Osteoblast (primary cell): ENCODE measurements around the gene LRRC56. TPM values are rescaled to one million over a fixed set of nuclear protein-coding genes. Genes with fewer than 3 reads are reported as not detected.
"Not testable (repeated sequence)": the region's sequence is repeated elsewhere in the genome, so short reads cannot be mapped to it uniquely, and the experiment has no call there.

ENCODE experiments used
- DNase-seq: peaks from one replicate; pipeline ENCODE4 v3.0.0; 2011; ENCODE audit warnings: low spot score, mixed read lengths; ENCODE audit not compliant: insufficient read length; ENCODE audit errors: missing footprints
- H2AFZ ChIP-seq: 2 replicates; pipeline ENCODE4 v1.6.0; 2011; ENCODE audit warnings: mild to moderate bottlenecking, low read length
- H3K27ac ChIP-seq: 2 replicates; pipeline ENCODE4 v1.5.1; 2011; ENCODE audit warnings: mild to moderate bottlenecking, low read depth, low read length, moderate library complexity
- H3K27me3 ChIP-seq: 2 replicates; pipeline ENCODE4 v1.6.0; 2012; ENCODE audit warnings: mild to moderate bottlenecking, control low read depth, inconsistent platforms, low read length, moderate library complexity; ENCODE audit not compliant: insufficient read depth
- H3K36me3 ChIP-seq: 2 replicates; pipeline ENCODE4 v1.5.1; 2011; ENCODE audit warnings: mild to moderate bottlenecking, low read length, control low read depth, moderate library complexity; ENCODE audit not compliant: insufficient read depth
- H3K4me1 ChIP-seq: 2 replicates; pipeline ENCODE4 v1.5.1; 2011; ENCODE audit warnings: mild to moderate bottlenecking, low read length, control low read depth, moderate library complexity; ENCODE audit not compliant: insufficient read depth
- H3K4me2 ChIP-seq: 2 replicates; pipeline ENCODE4 v1.6.0; 2011; ENCODE audit warnings: mild to moderate bottlenecking, low read length; ENCODE audit not compliant: insufficient read depth
- H3K4me3 ChIP-seq: fragments of 200-600 bp; sonication (generic); 3 replicates; pipeline ENCODE4 v1.5.1; 2012; ENCODE audit warnings: mild to moderate bottlenecking, low read length, inconsistent platforms; ENCODE audit not compliant: insufficient read depth
- H3K79me2 ChIP-seq: 2 replicates; pipeline ENCODE4 v1.6.0; 2012; ENCODE audit warnings: mild to moderate bottlenecking, low read length, control low read depth, inconsistent platforms; ENCODE audit not compliant: insufficient read depth
- H3K9me3 ChIP-seq: 2 replicates; pipeline ENCODE4 v1.5.1; 2011; ENCODE audit warnings: low read depth, low read length, control low read depth
- H4K20me1 ChIP-seq: 2 replicates; pipeline ENCODE4 v1.6.0; 2012; ENCODE audit warnings: mild to moderate bottlenecking, low read length, control low read depth; ENCODE audit not compliant: insufficient read depth
- total RNA-seq: library from RNA; depleted of rRNA; stranded (reverse); fragments of >200 nt; gene quantifications from 2 replicates; pipeline ENCODE4 v1.2.3, GENCODE V29; 2012
- TF ChIP-seq, protein P1 (sequence below): IDR thresholded peaks from 2 replicates; pipeline ENCODE4 v1.5.1; 2011; ENCODE audit warnings: mild to moderate bottlenecking, low read depth, low read length, moderate library complexity; ENCODE audit errors: extremely low read depth

The LRRC56 gene
- total RNA-seq, 1 donor = 1.1 TPM

DNA sequence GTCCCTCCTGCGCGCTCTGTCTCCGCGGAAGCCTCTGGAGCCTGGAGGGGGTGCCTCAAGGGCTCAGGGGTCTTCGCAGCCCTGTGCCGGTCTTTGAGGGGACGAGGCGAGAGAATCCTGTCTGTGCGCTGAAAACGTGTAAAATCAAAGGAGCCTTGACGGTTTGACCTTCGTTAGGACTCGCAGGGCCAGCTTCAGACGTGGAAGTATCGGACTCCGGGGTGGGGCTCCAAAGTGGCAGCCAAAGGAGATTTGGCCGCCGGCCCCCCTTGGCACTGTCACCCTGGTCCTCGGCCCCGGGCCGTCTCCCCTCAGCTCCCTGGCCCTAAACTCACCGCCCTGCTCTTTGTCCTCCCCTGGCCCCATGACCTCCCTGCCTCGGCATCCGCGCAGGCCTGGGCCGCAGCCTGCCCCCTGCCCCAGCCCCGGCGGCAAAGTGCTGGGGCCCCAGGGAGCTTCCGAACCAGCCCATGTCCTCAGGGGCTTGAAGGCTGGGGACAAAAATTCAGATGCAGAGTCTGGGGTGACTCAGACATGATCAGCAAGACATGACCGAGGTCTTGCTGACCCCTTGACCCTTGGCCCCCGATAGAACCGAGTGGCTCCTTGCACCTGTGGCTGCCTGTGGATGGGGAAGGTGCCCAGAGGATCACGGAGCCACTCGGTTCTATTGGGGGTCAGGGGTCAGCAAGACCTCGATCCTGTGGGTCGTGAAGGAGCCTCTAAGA, 32.0 kb downstream of the LRRC56 start:
- H3K36me3 ChIP-seq = no peaks in the 10 kb centered on the region
- no peak overlapping the region for H3K27ac ChIP-seq
- peak overlapping the region; percentile 67 for H3K4me2 ChIP-seq
- H4K20me1 ChIP-seq = peaks cover 2% of the 10 kb centered on the region
- H3K27me3 ChIP-seq = peaks cover 14% of the 10 kb centered on the region
- no peaks in the 10 kb centered on the region for H3K79me2 ChIP-seq
- H3K4me3 ChIP-seq = peak overlapping the region; percentile 59
- TF ChIP-seq, protein P1, sequence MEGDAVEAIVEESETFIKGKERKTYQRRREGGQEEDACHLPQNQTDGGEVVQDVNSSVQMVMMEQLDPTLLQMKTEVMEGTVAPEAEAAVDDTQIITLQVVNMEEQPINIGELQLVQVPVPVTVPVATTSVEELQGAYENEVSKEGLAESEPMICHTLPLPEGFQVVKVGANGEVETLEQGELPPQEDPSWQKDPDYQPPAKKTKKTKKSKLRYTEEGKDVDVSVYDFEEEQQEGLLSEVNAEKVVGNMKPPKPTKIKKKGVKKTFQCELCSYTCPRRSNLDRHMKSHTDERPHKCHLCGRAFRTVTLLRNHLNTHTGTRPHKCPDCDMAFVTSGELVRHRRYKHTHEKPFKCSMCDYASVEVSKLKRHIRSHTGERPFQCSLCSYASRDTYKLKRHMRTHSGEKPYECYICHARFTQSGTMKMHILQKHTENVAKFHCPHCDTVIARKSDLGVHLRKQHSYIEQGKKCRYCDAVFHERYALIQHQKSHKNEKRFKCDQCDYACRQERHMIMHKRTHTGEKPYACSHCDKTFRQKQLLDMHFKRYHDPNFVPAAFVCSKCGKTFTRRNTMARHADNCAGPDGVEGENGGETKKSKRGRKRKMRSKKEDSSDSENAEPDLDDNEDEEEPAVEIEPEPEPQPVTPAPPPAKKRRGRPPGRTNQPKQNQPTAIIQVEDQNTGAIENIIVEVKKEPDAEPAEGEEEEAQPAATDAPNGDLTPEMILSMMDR = no peak
- H3K4me1 ChIP-seq = peaks cover 2% of the 10 kb centered on the region
- peak overlapping the region; percentile 56 for H2AFZ ChIP-seq
- DNase-seq = no peak
- H3K9me3 ChIP-seq = no peaks in the 10 kb centered on the region

DNA sequence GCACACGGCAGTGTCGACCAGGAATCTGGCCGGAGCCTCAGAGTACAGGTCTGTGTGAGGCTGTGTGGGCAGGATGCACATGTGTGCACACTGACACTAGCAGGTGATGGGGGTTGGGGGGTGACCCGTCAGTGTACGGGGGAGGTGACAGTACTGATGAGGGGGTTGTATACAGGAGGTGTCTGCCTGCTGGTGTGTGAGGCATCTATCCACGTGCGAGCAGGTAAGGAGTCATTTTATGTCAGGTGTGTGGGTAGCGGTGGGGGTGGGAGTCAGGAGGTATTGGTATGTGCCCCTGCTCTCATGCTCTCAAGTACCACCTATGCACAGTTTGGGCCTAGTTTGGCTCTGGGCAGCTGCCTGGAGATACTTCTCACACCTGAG, 34.5 kb downstream of the LRRC56 start:
- Histone ChIP-seq H2AFZ (no peak overlapping the region), H4K20me1 (peaks cover 2% of the 10 kb centered on the region), H3K9me3 (no peaks in the 10 kb centered on the region), H3K79me2 (peaks cover under 1% of the 10 kb centered on the region), H3K4me1 (peaks cover 2% of the 10 kb centered on the region), H3K4me2 (no peak overlapping the region), H3K27ac (no peak overlapping the region), H3K27me3 (peaks cover 20% of the 10 kb centered on the region), H3K4me3 (no peak overlapping the region), H3K36me3 (no peaks in the 10 kb centered on the region)
- TF ChIP-seq, protein P1 = no peak
- no peak for DNase-seq

DNA sequence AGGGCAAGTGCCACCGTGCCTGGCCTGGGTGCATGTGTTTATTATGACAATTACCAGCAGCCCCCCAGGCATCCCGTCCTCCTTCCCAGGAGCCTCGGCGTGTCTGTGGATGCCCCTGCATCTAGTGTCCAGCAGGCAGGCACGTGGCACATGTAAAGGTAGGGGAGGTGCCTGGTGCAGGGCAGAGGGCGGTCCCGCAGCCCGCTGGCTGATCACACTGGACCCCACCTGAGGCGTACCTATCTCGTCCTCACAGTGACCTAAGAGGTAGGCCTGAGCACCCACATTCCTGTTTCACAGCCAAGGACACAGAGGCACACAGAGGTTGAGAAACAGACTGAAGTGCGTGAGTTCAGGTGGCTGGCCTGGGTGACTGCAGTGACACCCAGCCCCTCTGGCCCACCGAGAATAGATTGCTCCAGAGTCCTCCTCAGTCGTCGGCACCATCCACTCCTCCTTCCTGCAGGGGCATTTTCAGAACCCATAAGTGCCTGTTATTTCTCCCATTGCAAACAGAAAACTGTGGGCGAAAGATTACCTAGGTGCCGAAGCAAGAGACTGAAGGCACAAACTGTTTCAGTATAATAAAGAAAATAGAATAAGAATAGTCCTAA, 35.9 kb downstream of the LRRC56 start:
- peaks cover 15% of the 10 kb centered on the region for H4K20me1 ChIP-seq
- H3K27me3 ChIP-seq = peaks cover 14% of the 10 kb centered on the region
- H3K36me3 ChIP-seq = no peaks in the 10 kb centered on the region
- H3K4me1 ChIP-seq = peaks cover 11% of the 10 kb centered on the region
- peaks cover 16% of the 10 kb centered on the region for H3K79me2 ChIP-seq
- no peak overlapping the region for H3K27ac ChIP-seq
- no peaks in the 10 kb centered on the region for H3K9me3 ChIP-seq
- no peak overlapping the region for H3K4me2 ChIP-seq
- no peak overlapping the region for H3K4me3 ChIP-seq
- TF ChIP-seq, protein P1 = no peak
- DNase-seq = peak; percentile 77
- H2AFZ ChIP-seq = no peak overlapping the region

DNA sequence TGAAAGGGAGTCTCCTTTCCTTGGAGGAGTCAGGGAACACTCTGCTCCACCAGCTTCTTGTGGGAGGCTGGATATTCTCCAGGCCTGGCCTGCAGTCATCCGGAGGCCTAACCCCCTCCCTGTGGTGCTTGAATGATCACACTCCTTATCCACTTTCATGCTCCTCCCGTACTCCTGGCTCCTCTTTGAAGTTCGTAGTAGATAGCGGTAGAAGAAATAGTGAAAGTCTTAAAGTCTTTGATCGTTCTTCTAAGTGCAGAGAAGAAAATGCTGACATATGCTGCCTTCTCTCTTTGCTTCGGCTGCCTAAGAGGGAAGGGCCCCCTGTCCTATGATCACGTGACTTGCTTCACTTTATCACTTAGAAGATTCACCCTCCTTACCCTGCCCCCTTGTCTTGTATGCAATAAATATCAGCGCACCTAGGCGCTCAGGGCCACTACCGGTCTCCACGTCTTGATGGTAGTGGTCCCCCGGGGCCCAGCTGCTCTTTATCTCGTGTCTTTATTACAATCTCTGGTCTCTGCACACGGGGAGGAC, 36.8 kb downstream of the LRRC56 start:
- not testable (repeated sequence) for H3K4me3 ChIP-seq, H3K27ac ChIP-seq, H3K9me3 ChIP-seq, DNase-seq, H3K36me3 ChIP-seq, H2AFZ ChIP-seq, H3K4me2 ChIP-seq
- peaks cover 24% of the 10 kb centered on the region for H3K79me2 ChIP-seq
- peaks cover 23% of the 10 kb centered on the region for H4K20me1 ChIP-seq
- peaks cover 13% of the 10 kb centered on the region for H3K27me3 ChIP-seq
- peaks cover 12% of the 10 kb centered on the region for H3K4me1 ChIP-seq
